Measurements from ENCODE around the gene OPN4. TPM values are rescaled to one million over a fixed set of nuclear protein-coding genes. Genes with fewer than 3 reads are reported as not detected.

The OPN4 gene
- total RNA-seq, 1 experiment from 2014 or later: not detected

- H3K4me3 ChIP-seq (ENCODE audit: insufficient read depth, low read depth, low read length): no peak overlapping the region
- DNase-seq: no peak
- H3K36me3 ChIP-seq (replicated peaks; ENCODE audit: control insufficient read depth, insufficient read depth, low read length): no peaks in the 10 kb centered on the region
- no peaks in the 10 kb centered on the region for H3K27me3 ChIP-seq (ENCODE audit: control insufficient read depth, insufficient read depth, low read length)
These were observed 35.9 kb downstream of the OPN4 start for GRCh38 chr10:86690231-86690630.

- H3K27me3 ChIP-seq (ENCODE audit: control insufficient read depth, insufficient read depth, low read length): no peaks in the 10 kb centered on the region
- no peak for DNase-seq
- H3K36me3 ChIP-seq (replicated peaks; ENCODE audit: control insufficient read depth, insufficient read depth, low read length): no peaks in the 10 kb centered on the region
- H3K4me3 ChIP-seq (ENCODE audit: insufficient read depth, low read depth, low read length): no peak overlapping the region
These were observed 36.3 kb downstream of the OPN4 start for GRCh38 chr10:86690657-86691084.

DNA sequence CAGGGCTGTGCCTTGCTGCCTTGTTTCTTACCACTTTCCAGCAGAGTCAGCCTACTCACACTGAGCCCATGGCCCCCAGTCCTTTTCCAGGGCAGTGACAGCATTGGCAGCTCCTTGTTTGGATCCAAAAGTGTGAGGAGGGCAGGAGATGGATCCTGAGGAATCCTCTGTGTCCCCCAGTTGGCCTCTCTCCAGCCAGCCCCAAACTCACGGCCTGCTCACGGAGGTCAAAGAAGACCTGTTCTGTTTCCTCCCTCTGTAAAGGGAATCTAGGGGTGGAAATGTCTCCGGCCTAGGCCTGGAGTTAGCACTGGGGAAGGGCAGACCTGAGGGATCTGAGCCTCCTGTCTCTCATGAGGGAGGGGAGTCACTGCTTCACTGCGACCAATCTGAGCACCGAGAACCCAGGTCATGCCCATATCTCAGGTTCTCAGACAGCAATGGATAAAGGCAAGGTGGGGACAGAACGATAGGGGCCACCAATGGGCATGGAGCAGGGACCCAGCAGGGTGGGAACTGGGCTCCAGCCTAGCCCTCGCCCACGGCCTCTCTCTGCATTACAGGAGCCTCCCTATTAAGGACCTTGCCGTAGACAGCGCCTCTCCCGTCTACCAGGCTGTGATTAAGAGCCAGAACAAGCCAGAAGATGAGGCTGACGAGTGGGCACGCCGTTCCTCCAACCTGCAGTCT, 37.1 kb downstream of the OPN4 start:
- Histone ChIP-seq H3K36me3 (replicated peaks; ENCODE audit: control insufficient read depth, insufficient read depth, low read length) (no peaks in the 10 kb centered on the region), H3K4me3 (ENCODE audit: insufficient read depth, low read depth, low read length) (no peak overlapping the region), H3K27me3 (ENCODE audit: control insufficient read depth, insufficient read depth, low read length) (no peaks in the 10 kb centered on the region)
- no peak for DNase-seq

- no peaks in the 10 kb centered on the region for H3K36me3 ChIP-seq (replicated peaks; ENCODE audit: control insufficient read depth, insufficient read depth, low read length)
These were observed 37.7 kb downstream of the OPN4 start for GRCh38 chr10:86692023-86692514.

GRCh38 chr10:86692664-86693063, 38.3 kb downstream of the OPN4 start:
- no peak for DNase-seq
- H3K27me3 ChIP-seq (ENCODE audit: control insufficient read depth, insufficient read depth, low read length): no peaks in the 10 kb centered on the region
- no peak overlapping the region for H3K4me3 ChIP-seq (ENCODE audit: insufficient read depth, low read depth, low read length)
- no peaks in the 10 kb centered on the region for H3K36me3 ChIP-seq (replicated peaks; ENCODE audit: control insufficient read depth, insufficient read depth, low read length)

More at GRCh38 chr10:86692023-86692514, 37.7 kb downstream of the OPN4 start:
- Histone ChIP-seq H3K4me3 (ENCODE audit: insufficient read depth, low read depth, low read length) (no peak overlapping the region), H3K27me3 (ENCODE audit: control insufficient read depth, insufficient read depth, low read length) (no peaks in the 10 kb centered on the region)
- no peak for DNase-seq

- no peak for DNase-seq
- Histone ChIP-seq H3K4me3 (ENCODE audit: insufficient read depth, low read depth, low read length) (no peak overlapping the region), H3K27me3 (ENCODE audit: control insufficient read depth, insufficient read depth, low read length) (no peaks in the 10 kb centered on the region), H3K36me3 (replicated peaks; ENCODE audit: control insufficient read depth, insufficient read depth, low read length) (no peaks in the 10 kb centered on the region)
These were observed 38.9 kb downstream of the OPN4 start for GRCh38 chr10:86693275-86693674.

DNA sequence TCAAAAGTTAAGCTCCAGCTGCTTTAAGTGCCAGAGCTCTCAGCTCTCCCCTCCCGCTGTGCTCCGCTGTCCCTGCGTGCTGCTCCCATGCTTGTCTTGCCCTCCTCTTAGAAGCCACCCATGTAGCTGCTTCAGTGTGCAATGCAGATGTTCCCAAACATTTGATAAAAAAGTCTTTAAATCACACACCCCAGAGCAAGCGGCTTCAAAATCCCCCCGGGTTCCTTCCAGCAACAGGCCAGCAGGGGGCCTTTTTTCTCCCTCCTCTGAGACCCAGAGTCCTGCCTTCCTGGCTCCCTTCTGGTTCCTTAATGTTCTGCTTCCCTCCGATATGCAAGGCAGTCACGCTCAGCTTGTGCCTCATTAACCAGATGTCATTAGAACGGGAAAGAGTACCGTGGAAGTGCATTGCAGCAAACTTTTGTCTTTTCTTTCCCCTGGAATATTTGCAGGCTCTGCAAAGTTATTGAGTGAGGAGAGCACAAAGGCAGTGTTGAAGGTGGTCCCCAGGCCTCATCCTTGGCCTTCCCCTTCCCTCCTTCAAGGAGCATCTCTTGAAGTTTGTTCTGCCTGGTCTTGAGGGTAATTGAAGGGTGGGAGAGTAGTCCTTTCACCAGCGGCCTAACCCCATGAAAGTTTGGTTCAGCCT, 39.5 kb downstream of the OPN4 start:
- DNase-seq: peak; percentile 85
- Histone ChIP-seq H3K36me3 (replicated peaks; ENCODE audit: control insufficient read depth, insufficient read depth, low read length) (no peaks in the 10 kb centered on the region), H3K27me3 (ENCODE audit: control insufficient read depth, insufficient read depth, low read length) (no peaks in the 10 kb centered on the region), H3K4me3 (ENCODE audit: insufficient read depth, low read depth, low read length) (no peak overlapping the region)

DNA sequence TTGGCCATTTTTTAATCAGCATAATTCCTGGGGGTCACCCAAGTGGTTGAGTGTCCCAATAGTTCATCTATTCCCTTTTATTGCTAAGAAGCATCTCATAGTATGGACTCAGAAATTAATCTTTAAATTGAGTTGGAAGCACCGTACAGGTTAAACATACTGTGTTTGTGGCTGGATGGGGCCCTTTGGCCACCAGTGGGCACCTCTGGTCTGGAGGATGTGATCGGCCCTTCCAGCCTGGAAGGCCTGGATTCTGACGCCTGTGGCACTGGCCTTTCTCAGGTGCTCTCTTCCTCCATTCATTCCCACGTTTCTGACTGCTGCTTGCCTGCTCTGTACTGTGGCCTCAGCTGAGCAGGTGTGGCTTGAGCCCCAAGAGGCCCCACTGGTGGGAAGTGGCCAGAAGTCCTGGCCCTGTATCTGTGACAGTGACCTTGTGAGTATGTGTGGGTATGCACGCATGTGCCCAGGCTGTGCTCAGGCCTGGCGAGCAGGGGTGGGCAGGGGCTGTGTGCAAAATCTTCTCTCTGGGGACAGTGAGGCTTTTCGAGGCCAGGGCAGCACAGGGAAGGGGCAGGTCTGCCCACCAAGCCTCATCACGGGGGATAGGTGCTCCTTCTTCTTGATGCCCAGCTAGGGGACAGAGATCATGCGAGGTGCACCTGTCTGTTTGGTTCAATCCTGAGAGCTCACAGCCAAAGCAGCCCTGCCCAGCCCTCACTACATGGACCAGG, 44.0 kb downstream of the OPN4 start:
- no peak for DNase-seq

GRCh38 chr10:86699125-86699524, 44.8 kb downstream of the OPN4 start:
- no peak overlapping the region for H3K4me3 ChIP-seq (ENCODE audit: insufficient read depth, low read depth, low read length)
- no peaks in the 10 kb centered on the region for H3K27me3 ChIP-seq (ENCODE audit: control insufficient read depth, insufficient read depth, low read length)
- no peaks in the 10 kb centered on the region for H3K36me3 ChIP-seq (replicated peaks; ENCODE audit: control insufficient read depth, insufficient read depth, low read length)
- no peak for DNase-seq

More for the DNA sequence above, 44.0 kb downstream of the OPN4 start:
- H3K27me3 ChIP-seq (ENCODE audit: control insufficient read depth, insufficient read depth, low read length): no peaks in the 10 kb centered on the region
- H3K4me3 ChIP-seq (ENCODE audit: insufficient read depth, low read depth, low read length): no peak overlapping the region
- H3K36me3 ChIP-seq (replicated peaks; ENCODE audit: control insufficient read depth, insufficient read depth, low read length): no peaks in the 10 kb centered on the region

DNA sequence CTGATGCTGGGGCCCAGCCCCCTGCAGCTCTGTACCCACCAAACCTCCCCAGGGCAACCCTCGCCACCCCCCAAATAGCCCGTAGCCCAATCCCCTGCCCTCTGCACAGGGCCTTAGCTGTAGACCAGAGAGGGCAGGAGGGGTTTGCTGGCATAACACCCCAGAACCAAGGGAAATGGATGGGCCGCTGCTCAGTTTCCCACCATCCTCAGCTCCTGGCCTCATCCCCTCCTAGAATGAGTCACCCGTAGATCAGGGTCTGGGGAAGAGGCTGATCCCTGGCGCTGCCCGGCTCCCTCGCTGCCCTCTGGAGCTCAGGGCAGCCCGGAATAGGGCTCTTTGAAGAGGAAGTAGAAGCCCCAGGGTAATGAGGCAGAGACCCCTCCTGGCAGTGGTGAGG, 45.2 kb downstream of the OPN4 start:
- no peak overlapping the region for H3K4me3 ChIP-seq (ENCODE audit: insufficient read depth, low read depth, low read length)
- H3K36me3 ChIP-seq (replicated peaks; ENCODE audit: control insufficient read depth, insufficient read depth, low read length): no peaks in the 10 kb centered on the region
- no peak for DNase-seq
- no peaks in the 10 kb centered on the region for H3K27me3 ChIP-seq (ENCODE audit: control insufficient read depth, insufficient read depth, low read length)

DNA sequence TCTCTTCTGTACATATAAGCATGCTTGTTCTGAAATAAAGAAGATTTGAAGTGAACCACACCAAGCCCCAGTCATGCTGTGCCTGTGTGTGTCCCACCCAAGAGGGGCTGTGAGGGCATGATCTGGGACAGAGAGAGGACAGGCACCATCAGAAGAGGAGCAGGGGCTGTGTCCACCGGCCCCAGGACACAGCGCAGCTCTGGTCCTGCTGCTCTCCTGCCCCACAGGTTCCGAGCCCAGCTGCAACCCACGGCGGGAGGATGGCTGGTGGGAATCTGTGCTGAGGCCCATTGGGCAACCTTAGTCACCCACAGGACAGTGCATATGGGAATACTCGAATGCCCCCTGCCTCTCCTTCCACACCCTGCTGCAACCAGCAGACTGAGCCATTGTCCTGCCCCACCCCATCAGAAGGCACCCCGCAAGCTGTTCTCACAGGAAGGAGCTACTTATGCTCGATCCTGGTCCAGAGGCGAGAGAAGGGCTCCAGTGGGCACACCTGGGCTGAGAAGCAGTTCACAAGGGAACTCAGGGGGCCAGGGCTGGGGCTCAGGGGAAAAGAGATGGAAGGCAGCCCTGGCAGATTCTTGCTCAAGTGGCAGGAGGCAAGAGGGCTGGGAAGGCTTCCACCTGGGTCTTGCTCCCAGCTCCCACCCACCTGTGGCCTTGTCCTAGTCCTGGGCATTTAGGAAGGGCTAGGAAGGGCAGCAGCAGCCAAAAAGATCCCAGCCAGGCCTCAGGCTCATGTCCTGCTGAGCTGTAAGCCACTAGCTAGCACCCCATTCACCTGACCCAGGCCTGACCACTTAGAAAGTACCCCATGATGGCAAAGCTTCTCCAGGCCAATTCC, 45.9 kb downstream of the OPN4 start:
- no peaks in the 10 kb centered on the region for H3K27me3 ChIP-seq (ENCODE audit: control insufficient read depth, insufficient read depth, low read length)
- no peaks in the 10 kb centered on the region for H3K36me3 ChIP-seq (replicated peaks; ENCODE audit: control insufficient read depth, insufficient read depth, low read length)
- no peak overlapping the region for H3K4me3 ChIP-seq (ENCODE audit: insufficient read depth, low read depth, low read length)
- no peak for DNase-seq

- Histone ChIP-seq H3K36me3 (replicated peaks; ENCODE audit: control insufficient read depth, insufficient read depth, low read length) (no peaks in the 10 kb centered on the region), H3K4me3 (ENCODE audit: insufficient read depth, low read depth, low read length) (no peak overlapping the region), H3K27me3 (ENCODE audit: control insufficient read depth, insufficient read depth, low read length) (no peaks in the 10 kb centered on the region)
- DNase-seq: peak; percentile 26
These were observed 46.7 kb downstream of the OPN4 start for GRCh38 chr10:86700851-86701617.

DNA sequence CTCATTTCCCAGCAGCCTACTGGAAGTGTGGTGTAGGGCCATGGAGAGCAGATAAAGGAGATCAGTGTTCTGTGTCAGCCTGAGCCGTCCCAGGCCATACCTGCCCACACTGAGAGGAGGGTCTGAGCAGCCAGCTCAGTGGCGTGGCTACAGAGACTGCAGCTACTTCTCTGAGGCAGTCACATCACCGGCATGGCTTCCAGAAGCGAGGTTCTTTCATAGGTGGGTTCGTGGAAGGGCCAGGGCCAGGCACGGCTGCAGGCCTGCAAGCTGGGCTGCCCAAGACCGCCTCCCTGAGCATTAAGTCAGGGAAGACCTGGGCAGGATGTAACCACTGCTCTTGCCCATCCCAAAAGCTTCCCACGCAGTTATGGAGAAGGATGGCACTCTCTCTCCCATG, 48.8 kb downstream of the OPN4 start:
- Histone ChIP-seq H3K4me3 (ENCODE audit: insufficient read depth, low read depth, low read length) (no peak overlapping the region), H3K36me3 (replicated peaks; ENCODE audit: control insufficient read depth, insufficient read depth, low read length) (no peaks in the 10 kb centered on the region), H3K27me3 (ENCODE audit: control insufficient read depth, insufficient read depth, low read length) (no peaks in the 10 kb centered on the region)
- DNase-seq: peak; percentile 19

Measured in H7 (cell line).